ENCODE data around the gene METTL16. TPM values are rescaled to one million over a fixed set of nuclear protein-coding genes. Genes with fewer than 3 reads are reported as not detected.

The METTL16 gene
- total RNA-seq, 1 experiment from 2014 or later: 37.6 TPM

DNA sequence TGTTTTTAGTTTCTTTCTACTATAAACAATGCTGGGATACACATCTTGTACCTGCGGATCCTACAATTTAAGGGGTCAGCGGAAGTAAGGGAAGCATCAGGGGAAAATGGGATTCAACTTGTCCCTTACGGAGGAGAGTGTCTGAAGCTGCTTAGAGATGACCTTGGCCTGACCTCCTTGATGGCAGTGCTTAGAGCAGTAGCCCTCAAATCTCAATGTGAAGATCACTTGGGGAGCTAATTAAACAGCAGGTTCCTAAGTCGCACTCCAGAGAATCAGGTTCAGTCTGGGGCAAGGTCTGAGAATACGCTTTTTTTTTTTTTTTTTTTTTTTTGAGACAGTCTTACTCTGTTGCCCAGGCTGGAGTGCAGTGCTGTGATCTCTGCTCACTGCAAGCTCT, 9.6 kb upstream of the METTL16 start:
- Histone ChIP-seq H3K9me2 (ENCODE audit: insufficient read depth) (no peaks in the 10 kb centered on the region), H3K27ac (ENCODE audit: low read depth, low read length) (no peak overlapping the region), H3K4me2 (ENCODE audit: low read length) (no peak overlapping the region), H3K79me2 (ENCODE audit: insufficient read depth, low read length) (no peaks in the 10 kb centered on the region), H3K4me3 (replicated peaks in 1 of 2; ENCODE audit: low read depth in 1 of 2, low read length in 2 of 2) (no peak overlapping the region), H3K27me3 (ENCODE audit: insufficient read depth, low read length) (no peaks in the 10 kb centered on the region), H3K9ac (ENCODE audit: low read length) (no peak overlapping the region), H4K20me1 (ENCODE audit: insufficient read depth) (no peaks in the 10 kb centered on the region), H3K4me1 (ENCODE audit: control insufficient read depth in 1 of 2, insufficient read depth in 2 of 2, low read length in 2 of 2) (peaks cover 0 to 8% of the 10 kb centered on the region in 2 experiments; a peak in 1 of 4 replicates), H3K36me3 (ENCODE audit: control insufficient read depth in 1 of 2, insufficient read depth in 2 of 2, low read length in 2 of 2) (no peaks in the 10 kb centered on the region), H2AFZ (ENCODE audit: low read depth, low read length, poor library complexity, severe bottlenecking) (no peak overlapping the region), H3K9me3 (ENCODE audit: control insufficient read depth in 1 of 2, insufficient read depth in 1 of 2, low read depth in 1 of 2, low read length in 2 of 2) (no peaks in the 10 kb centered on the region)
- RAD21 ChIA-PET (ENCODE audit: low non-redundant PET in 1 of 2, low total read pairs in 2 of 2, uncharacterized antibody in 2 of 2, unreplicated experiment in 2 of 2): no interaction called here
- POLR2A ChIA-PET: interaction anchor here (0.7 kb wide), 1 partner anchor 9 kb away, joined by 5 read pairs; no protein-coding TSS in a partner anchor
- no TSS peak for BruUV-seq (replicated peaks)
- ATAC-seq (no peak), DNase-seq (ENCODE audit: low read depth, low spot score) (no peak)
- CTCF ChIA-PET: no interaction called here
- no peak for TF ChIP-seq ZFX (IDR thresholded peaks at IDR 0.05)
- intact Hi-C loops (cut with micrococcal nuclease): no loop called here

- Histone ChIP-seq H4K20me1 (ENCODE audit: insufficient read depth) (no peaks in the 10 kb centered on the region), H2AFZ (ENCODE audit: low read depth, low read length, poor library complexity, severe bottlenecking) (no peak overlapping the region), H3K9me2 (ENCODE audit: insufficient read depth) (no peaks in the 10 kb centered on the region), H3K36me3 (ENCODE audit: control insufficient read depth in 1 of 2, insufficient read depth in 2 of 2, low read length in 2 of 2) (no peaks in the 10 kb centered on the region), H3K4me2 (ENCODE audit: low read length) (no peak overlapping the region), H3K9ac (ENCODE audit: low read length) (no peak overlapping the region), H3K4me3 (replicated peaks in 1 of 2; ENCODE audit: low read depth in 1 of 2, low read length in 2 of 2) (no peak overlapping the region), H3K27ac (ENCODE audit: low read depth, low read length) (no peak overlapping the region), H3K27me3 (ENCODE audit: insufficient read depth, low read length) (no peaks in the 10 kb centered on the region), H3K79me2 (ENCODE audit: insufficient read depth, low read length) (no peaks in the 10 kb centered on the region), H3K9me3 (ENCODE audit: control insufficient read depth in 1 of 2, insufficient read depth in 1 of 2, low read depth in 1 of 2, low read length in 2 of 2) (no peaks in the 10 kb centered on the region), H3K4me1 (ENCODE audit: control insufficient read depth in 1 of 2, insufficient read depth in 2 of 2, low read length in 2 of 2) (0 out of 4 replicates have a peak, but pooled peaks cover 2% of the 10 kb centered on the region in 2 experiments)
- TF ChIP-seq TCF7L2 (IDR thresholded peaks at IDR 0.05; ENCODE audit: borderline replicate concordance, extremely low read depth, insufficient read depth, insufficient read length): no peak
- TF ChIP-seq POLR2A (IDR thresholded peaks at IDR 0.05; ENCODE audit: borderline replicate concordance, extremely low read depth, insufficient read depth, insufficient read length): no peak
- TF ChIP-seq, protein P1, sequence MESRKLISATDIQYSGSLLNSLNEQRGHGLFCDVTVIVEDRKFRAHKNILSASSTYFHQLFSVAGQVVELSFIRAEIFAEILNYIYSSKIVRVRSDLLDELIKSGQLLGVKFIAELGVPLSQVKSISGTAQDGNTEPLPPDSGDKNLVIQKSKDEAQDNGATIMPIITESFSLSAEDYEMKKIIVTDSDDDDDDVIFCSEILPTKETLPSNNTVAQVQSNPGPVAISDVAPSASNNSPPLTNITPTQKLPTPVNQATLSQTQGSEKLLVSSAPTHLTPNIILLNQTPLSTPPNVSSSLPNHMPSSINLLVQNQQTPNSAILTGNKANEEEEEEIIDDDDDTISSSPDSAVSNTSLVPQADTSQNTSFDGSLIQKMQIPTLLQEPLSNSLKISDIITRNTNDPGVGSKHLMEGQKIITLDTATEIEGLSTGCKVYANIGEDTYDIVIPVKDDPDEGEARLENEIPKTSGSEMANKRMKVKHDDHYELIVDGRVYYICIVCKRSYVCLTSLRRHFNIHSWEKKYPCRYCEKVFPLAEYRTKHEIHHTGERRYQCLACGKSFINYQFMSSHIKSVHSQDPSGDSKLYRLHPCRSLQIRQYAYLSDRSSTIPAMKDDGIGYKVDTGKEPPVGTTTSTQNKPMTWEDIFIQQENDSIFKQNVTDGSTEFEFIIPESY (IDR thresholded peaks at IDR 0.05; ENCODE audit: extremely low read depth, insufficient replicate concordance, low read length): no peak
- TF ChIP-seq JUND (IDR thresholded peaks at IDR 0.05): no peak
- no peak for TF ChIP-seq FOSL1 (IDR thresholded peaks at IDR 0.05; ENCODE audit: low read depth)
- TF ChIP-seq, protein P2, sequence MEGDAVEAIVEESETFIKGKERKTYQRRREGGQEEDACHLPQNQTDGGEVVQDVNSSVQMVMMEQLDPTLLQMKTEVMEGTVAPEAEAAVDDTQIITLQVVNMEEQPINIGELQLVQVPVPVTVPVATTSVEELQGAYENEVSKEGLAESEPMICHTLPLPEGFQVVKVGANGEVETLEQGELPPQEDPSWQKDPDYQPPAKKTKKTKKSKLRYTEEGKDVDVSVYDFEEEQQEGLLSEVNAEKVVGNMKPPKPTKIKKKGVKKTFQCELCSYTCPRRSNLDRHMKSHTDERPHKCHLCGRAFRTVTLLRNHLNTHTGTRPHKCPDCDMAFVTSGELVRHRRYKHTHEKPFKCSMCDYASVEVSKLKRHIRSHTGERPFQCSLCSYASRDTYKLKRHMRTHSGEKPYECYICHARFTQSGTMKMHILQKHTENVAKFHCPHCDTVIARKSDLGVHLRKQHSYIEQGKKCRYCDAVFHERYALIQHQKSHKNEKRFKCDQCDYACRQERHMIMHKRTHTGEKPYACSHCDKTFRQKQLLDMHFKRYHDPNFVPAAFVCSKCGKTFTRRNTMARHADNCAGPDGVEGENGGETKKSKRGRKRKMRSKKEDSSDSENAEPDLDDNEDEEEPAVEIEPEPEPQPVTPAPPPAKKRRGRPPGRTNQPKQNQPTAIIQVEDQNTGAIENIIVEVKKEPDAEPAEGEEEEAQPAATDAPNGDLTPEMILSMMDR (IDR thresholded peaks at IDR 0.05 in 2 of 3, conservative IDR thresholded peaks at IDR 0.05 in 1 of 3; ENCODE audit: borderline replicate concordance in 1 of 3, insufficient read depth in 1 of 3, low read depth in 2 of 3, low read length in 2 of 3): no peak
- TF ChIP-seq POLR2AphosphoS5 (IDR thresholded peaks at IDR 0.05; ENCODE audit: low read depth, low read length): no peak
- TF ChIP-seq REST (IDR thresholded peaks at IDR 0.05; ENCODE audit: low read depth): no peak
- TF ChIP-seq CEBPB (IDR thresholded peaks at IDR 0.05; ENCODE audit: low read depth): no peak
- no peak for TF ChIP-seq CBX3 (IDR thresholded peaks at IDR 0.05; ENCODE audit: low read depth)
- TF ChIP-seq EZH2phosphoT487 (IDR thresholded peaks at IDR 0.05; ENCODE audit: borderline replicate concordance): no peak
- ATAC-seq (no peak), DNase-seq (ENCODE audit: low read depth, low spot score) (no peak)
- CTCF ChIA-PET: no interaction called here
- intact Hi-C loops (cut with micrococcal nuclease): no loop called here
- no TSS peak for BruUV-seq (replicated peaks)
- RAD21 ChIA-PET (ENCODE audit: low non-redundant PET in 1 of 2, low total read pairs in 2 of 2, uncharacterized antibody in 2 of 2, unreplicated experiment in 2 of 2): no interaction called here
- POLR2A ChIA-PET: no interaction called here
These were observed 5.9 kb upstream of the METTL16 start for GRCh38 chr17:2517539-2517938.

Data from HCT116 (cell line).